ENCODE measurements around the gene KLHL3.

DNA sequence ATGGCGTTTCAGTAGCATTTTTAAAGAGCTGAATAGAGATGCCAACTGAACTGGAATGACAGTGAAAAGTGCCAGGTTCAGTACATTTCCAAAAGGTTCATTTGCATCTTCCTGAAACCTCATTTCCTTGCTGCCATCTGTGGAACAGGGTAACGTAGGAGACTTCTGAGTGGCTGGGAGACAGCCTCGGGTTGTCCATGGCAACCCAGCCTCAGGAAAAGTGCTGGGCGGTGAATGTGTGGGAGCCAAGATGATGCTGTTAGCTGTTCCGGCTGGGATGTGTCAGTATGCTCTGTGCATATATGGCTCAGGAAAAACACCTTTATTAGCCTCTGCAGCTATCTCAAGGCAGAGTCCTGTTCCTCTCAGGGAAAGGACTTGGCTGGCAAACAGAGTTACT is 87.5 kb downstream of the KLHL3 start:
- TF ChIP-seq, protein P1, sequence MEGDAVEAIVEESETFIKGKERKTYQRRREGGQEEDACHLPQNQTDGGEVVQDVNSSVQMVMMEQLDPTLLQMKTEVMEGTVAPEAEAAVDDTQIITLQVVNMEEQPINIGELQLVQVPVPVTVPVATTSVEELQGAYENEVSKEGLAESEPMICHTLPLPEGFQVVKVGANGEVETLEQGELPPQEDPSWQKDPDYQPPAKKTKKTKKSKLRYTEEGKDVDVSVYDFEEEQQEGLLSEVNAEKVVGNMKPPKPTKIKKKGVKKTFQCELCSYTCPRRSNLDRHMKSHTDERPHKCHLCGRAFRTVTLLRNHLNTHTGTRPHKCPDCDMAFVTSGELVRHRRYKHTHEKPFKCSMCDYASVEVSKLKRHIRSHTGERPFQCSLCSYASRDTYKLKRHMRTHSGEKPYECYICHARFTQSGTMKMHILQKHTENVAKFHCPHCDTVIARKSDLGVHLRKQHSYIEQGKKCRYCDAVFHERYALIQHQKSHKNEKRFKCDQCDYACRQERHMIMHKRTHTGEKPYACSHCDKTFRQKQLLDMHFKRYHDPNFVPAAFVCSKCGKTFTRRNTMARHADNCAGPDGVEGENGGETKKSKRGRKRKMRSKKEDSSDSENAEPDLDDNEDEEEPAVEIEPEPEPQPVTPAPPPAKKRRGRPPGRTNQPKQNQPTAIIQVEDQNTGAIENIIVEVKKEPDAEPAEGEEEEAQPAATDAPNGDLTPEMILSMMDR (IDR thresholded peaks at IDR 0.05) = no peak
- no peak for TF ChIP-seq POLR2A (IDR thresholded peaks at IDR 0.05)
